ENCODE results near the gene TRAPPC2L. TPM values are rescaled to one million over a fixed set of nuclear protein-coding genes. Genes with fewer than 3 reads are reported as not detected.

Gene TRAPPC2L
- total and polyA plus RNA-seq, 2 donors: 49.1 to 54.1 TPM

- no peak overlapping the region for H3K27ac ChIP-seq (ENCODE audit: low read depth in 1 of 2, low read length in 1 of 2)
- 93% methylated on average over 33 of the region's 33 CpGs for WGBS
- H3K9me3 ChIP-seq (ENCODE audit: control insufficient read depth in 2 of 2, insufficient read depth in 1 of 2, low read length in 1 of 2): peaks cover 0 to 6% of the 10 kb centered on the region in 2 donors
- no peaks in the 10 kb centered on the region for H3K4me1 ChIP-seq (ENCODE audit: control insufficient read depth in 2 of 2, insufficient read depth in 2 of 2, low read length in 2 of 2)
- peaks cover 0 to 24% of the 10 kb centered on the region in 2 donors for H3K36me3 ChIP-seq (ENCODE audit: control insufficient read depth in 2 of 2, insufficient read depth in 2 of 2, low read length in 1 of 2)
- no peak for DNase-seq (ENCODE audit: low read depth in 6 of 9, low spot score in 9 of 9)
- H3K4me3 ChIP-seq (ENCODE audit: low read length in 2 of 2): no peak overlapping the region
- no peaks in the 10 kb centered on the region for H3K27me3 ChIP-seq (ENCODE audit: control insufficient read depth in 2 of 2, insufficient read depth in 1 of 2, low read length in 1 of 2)
These were observed 32.5 kb upstream of the TRAPPC2L start for GRCh38 chr16:88824256-88825077.

- H3K36me3 ChIP-seq (ENCODE audit: control insufficient read depth in 2 of 2, insufficient read depth in 2 of 2, low read length in 1 of 2): peaks cover 0 to 24% of the 10 kb centered on the region in 2 donors
- H3K9me3 ChIP-seq (ENCODE audit: control insufficient read depth in 2 of 2, insufficient read depth in 1 of 2, low read length in 1 of 2): peaks cover 0 to 6% of the 10 kb centered on the region in 2 donors
- 90% methylated on average over 11 of the region's 12 CpGs for WGBS
- H3K4me3 ChIP-seq (ENCODE audit: low read length in 2 of 2): no peak overlapping the region
- no peaks in the 10 kb centered on the region for H3K4me1 ChIP-seq (ENCODE audit: control insufficient read depth in 2 of 2, insufficient read depth in 2 of 2, low read length in 2 of 2)
- no peak for DNase-seq (ENCODE audit: low read depth in 6 of 9, low spot score in 9 of 9)
- no peaks in the 10 kb centered on the region for H3K27me3 ChIP-seq (ENCODE audit: control insufficient read depth in 2 of 2, insufficient read depth in 1 of 2, low read length in 1 of 2)
- H3K27ac ChIP-seq (ENCODE audit: low read depth in 1 of 2, low read length in 1 of 2): no peak overlapping the region
These were observed 31.8 kb upstream of the TRAPPC2L start for GRCh38 chr16:88825146-88825545.

- no peak for DNase-seq (ENCODE audit: low read depth in 6 of 9, low spot score in 9 of 9)
- no peak overlapping the region for H3K4me3 ChIP-seq (ENCODE audit: low read length in 2 of 2)
- no peaks in the 10 kb centered on the region for H3K27me3 ChIP-seq (ENCODE audit: control insufficient read depth in 2 of 2, insufficient read depth in 1 of 2, low read length in 1 of 2)
- no peaks in the 10 kb centered on the region for H3K4me1 ChIP-seq (ENCODE audit: control insufficient read depth in 2 of 2, insufficient read depth in 2 of 2, low read length in 2 of 2)
- H3K9me3 ChIP-seq (ENCODE audit: control insufficient read depth in 2 of 2, insufficient read depth in 1 of 2, low read length in 1 of 2): peaks cover 0 to 6% of the 10 kb centered on the region in 2 donors
- WGBS: 97% methylated on average over 26 of the region's 26 CpGs
- H3K27ac ChIP-seq (ENCODE audit: low read depth in 1 of 2, low read length in 1 of 2): no peak overlapping the region
- peaks cover 0 to 24% of the 10 kb centered on the region in 2 donors for H3K36me3 ChIP-seq (ENCODE audit: control insufficient read depth in 2 of 2, insufficient read depth in 2 of 2, low read length in 1 of 2)
These were observed 30.7 kb upstream of the TRAPPC2L start for GRCh38 chr16:88826070-88826840.

- 98% methylated on average over 21 of the region's 21 CpGs for WGBS
- H3K36me3 ChIP-seq (ENCODE audit: control insufficient read depth in 2 of 2, insufficient read depth in 2 of 2, low read length in 1 of 2): peaks cover 0 to 9% of the 10 kb centered on the region in 2 donors
- no peak overlapping the region for H3K27ac ChIP-seq (ENCODE audit: low read depth in 1 of 2, low read length in 1 of 2)
- H3K4me1 ChIP-seq (ENCODE audit: control insufficient read depth in 2 of 2, insufficient read depth in 2 of 2, low read length in 2 of 2): no peaks in the 10 kb centered on the region
- DNase-seq (ENCODE audit: low read depth in 6 of 9, low spot score in 9 of 9): no peak
- H3K4me3 ChIP-seq (ENCODE audit: low read length in 2 of 2): no peak overlapping the region
- H3K9me3 ChIP-seq (ENCODE audit: control insufficient read depth in 2 of 2, insufficient read depth in 1 of 2, low read length in 1 of 2): peaks cover 0 to 5% of the 10 kb centered on the region in 2 donors
- no peaks in the 10 kb centered on the region for H3K27me3 ChIP-seq (ENCODE audit: control insufficient read depth in 2 of 2, insufficient read depth in 1 of 2, low read length in 1 of 2)
These were observed 29.2 kb upstream of the TRAPPC2L start for GRCh38 chr16:88827727-88828126.

GRCh38 chr16:88828711-88829110 lies 28.2 kb upstream of the TRAPPC2L start:
- H3K27ac ChIP-seq (ENCODE audit: low read depth in 1 of 2, low read length in 1 of 2): no peak overlapping the region
- no peaks in the 10 kb centered on the region for H3K4me1 ChIP-seq (ENCODE audit: control insufficient read depth in 2 of 2, insufficient read depth in 2 of 2, low read length in 2 of 2)
- 96% methylated on average over 24 of the region's 24 CpGs for WGBS
- no peak for DNase-seq (ENCODE audit: low read depth in 6 of 9, low spot score in 9 of 9)
- peaks cover 0 to 7% of the 10 kb centered on the region in 2 donors for H3K36me3 ChIP-seq (ENCODE audit: control insufficient read depth in 2 of 2, insufficient read depth in 2 of 2, low read length in 1 of 2)
- H3K4me3 ChIP-seq (ENCODE audit: low read length in 2 of 2): no peak overlapping the region
- H3K9me3 ChIP-seq (ENCODE audit: control insufficient read depth in 2 of 2, insufficient read depth in 1 of 2, low read length in 1 of 2): no peaks in the 10 kb centered on the region
- no peaks in the 10 kb centered on the region for H3K27me3 ChIP-seq (ENCODE audit: control insufficient read depth in 2 of 2, insufficient read depth in 1 of 2, low read length in 1 of 2)

DNA sequence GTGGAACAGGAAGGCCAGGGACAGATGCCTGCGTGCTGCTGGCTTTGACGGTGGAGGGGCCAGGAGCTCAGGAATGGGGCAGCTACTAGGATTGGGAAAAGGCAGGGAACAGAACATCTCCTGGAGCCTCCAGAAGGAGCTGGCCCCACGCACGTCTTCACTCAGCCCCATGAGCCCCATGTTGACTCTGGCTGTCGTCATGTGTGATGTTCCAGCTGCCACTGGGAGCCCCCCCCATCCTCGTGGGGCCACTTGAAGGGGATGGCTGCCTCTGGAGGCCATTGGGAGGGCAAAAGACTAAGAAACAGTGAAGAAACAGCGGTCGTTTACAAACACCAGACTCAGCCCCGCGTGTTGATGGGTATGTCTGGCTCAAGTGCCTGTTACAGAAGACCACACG lies 26.7 kb upstream of the TRAPPC2L start:
- 93% methylated on average over 11 of the region's 11 CpGs for WGBS
- peaks cover 0 to 7% of the 10 kb centered on the region in 2 donors for H3K36me3 ChIP-seq (ENCODE audit: control insufficient read depth in 2 of 2, insufficient read depth in 2 of 2, low read length in 1 of 2)
- H3K4me3 ChIP-seq (ENCODE audit: low read length in 2 of 2): no peak overlapping the region
- H3K27ac ChIP-seq (ENCODE audit: low read depth in 1 of 2, low read length in 1 of 2): peak overlapping the region in 1 of 2 donors; percentile 5
- no peaks in the 10 kb centered on the region for H3K27me3 ChIP-seq (ENCODE audit: control insufficient read depth in 2 of 2, insufficient read depth in 1 of 2, low read length in 1 of 2)
- no peaks in the 10 kb centered on the region for H3K4me1 ChIP-seq (ENCODE audit: control insufficient read depth in 2 of 2, insufficient read depth in 2 of 2, low read length in 2 of 2)
- no peak for DNase-seq (ENCODE audit: low read depth in 6 of 9, low spot score in 9 of 9)
- H3K9me3 ChIP-seq (ENCODE audit: control insufficient read depth in 2 of 2, insufficient read depth in 1 of 2, low read length in 1 of 2): no peaks in the 10 kb centered on the region

DNA sequence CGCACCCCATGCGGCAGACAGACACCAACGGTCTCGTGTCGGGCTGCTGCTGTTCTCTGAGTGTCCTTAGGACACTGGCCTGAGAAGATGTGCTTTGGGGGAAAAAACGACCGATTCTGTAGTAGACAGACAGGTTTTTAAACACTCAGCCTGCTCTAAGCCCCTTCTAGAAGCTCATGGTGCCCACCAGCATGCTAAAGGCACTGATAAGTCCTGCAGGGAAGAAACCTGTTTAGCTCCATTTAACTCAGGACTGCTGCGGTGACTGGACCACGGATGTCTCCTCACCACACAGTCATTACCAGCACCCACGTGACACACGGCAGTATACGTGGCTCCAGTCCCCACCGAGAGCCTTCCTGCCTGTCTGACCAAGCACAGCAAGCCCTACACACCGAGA lies 26.1 kb upstream of the TRAPPC2L start:
- Histone ChIP-seq H3K4me1 (ENCODE audit: control insufficient read depth in 2 of 2, insufficient read depth in 2 of 2, low read length in 2 of 2) (no peaks in the 10 kb centered on the region), H3K27ac (ENCODE audit: low read depth in 1 of 2, low read length in 1 of 2) (no peak overlapping the region), H3K27me3 (ENCODE audit: control insufficient read depth in 2 of 2, insufficient read depth in 1 of 2, low read length in 1 of 2) (no peaks in the 10 kb centered on the region), H3K9me3 (ENCODE audit: control insufficient read depth in 2 of 2, insufficient read depth in 1 of 2, low read length in 1 of 2) (no peaks in the 10 kb centered on the region), H3K36me3 (ENCODE audit: control insufficient read depth in 2 of 2, insufficient read depth in 2 of 2, low read length in 1 of 2) (peaks cover 0 to 7% of the 10 kb centered on the region in 2 donors), H3K4me3 (ENCODE audit: low read length in 2 of 2) (no peak overlapping the region)
- 98% methylated on average over 14 of the region's 14 CpGs for WGBS
- no peak for DNase-seq (ENCODE audit: low read depth in 6 of 9, low spot score in 9 of 9)

- no peak for DNase-seq (ENCODE audit: low read depth in 6 of 9, low spot score in 9 of 9)
- H3K36me3 ChIP-seq (ENCODE audit: control insufficient read depth in 2 of 2, insufficient read depth in 2 of 2, low read length in 1 of 2): peaks cover 0 to 7% of the 10 kb centered on the region in 2 donors
These were observed 25.1 kb upstream of the TRAPPC2L start for GRCh38 chr16:88831838-88832237.

DNA sequence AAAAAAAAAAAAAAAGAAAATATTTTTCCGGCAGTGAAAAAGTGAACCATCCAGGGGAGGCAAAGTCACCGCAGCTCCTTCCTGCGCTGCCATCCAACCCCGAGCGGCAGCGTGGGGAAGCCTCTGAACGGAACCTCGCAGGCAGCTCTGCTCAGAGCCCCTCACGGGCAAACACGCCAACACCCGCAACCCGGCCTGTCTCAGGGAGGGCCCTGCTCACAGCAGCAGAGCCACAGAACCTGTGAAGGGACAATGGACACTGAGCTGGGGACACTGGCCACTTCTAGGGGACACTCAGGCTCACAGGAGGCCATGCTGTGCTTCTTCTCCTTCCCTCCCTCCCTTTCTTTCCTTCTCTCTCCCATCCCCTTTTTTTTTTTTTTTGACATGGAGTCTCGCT lies 23.8 kb upstream of the TRAPPC2L start:
- Histone ChIP-seq H3K4me3 (ENCODE audit: low read length in 2 of 2) (no peak overlapping the region), H3K27ac (ENCODE audit: low read depth in 1 of 2, low read length in 1 of 2) (no peak overlapping the region), H3K4me1 (ENCODE audit: control insufficient read depth in 2 of 2, insufficient read depth in 2 of 2, low read length in 2 of 2) (no peaks in the 10 kb centered on the region), H3K9me3 (ENCODE audit: control insufficient read depth in 2 of 2, insufficient read depth in 1 of 2, low read length in 1 of 2) (no peaks in the 10 kb centered on the region), H3K36me3 (ENCODE audit: control insufficient read depth in 2 of 2, insufficient read depth in 2 of 2, low read length in 1 of 2) (peaks cover 0 to 3% of the 10 kb centered on the region in 2 donors), H3K27me3 (ENCODE audit: control insufficient read depth in 2 of 2, insufficient read depth in 1 of 2, low read length in 1 of 2) (no peaks in the 10 kb centered on the region)
- WGBS: 96% methylated on average over 13 of the region's 13 CpGs
- no peak for DNase-seq (ENCODE audit: low read depth in 6 of 9, low spot score in 9 of 9)

More at GRCh38 chr16:88831838-88832237, 25.1 kb upstream of the TRAPPC2L start:
- no peak overlapping the region for H3K27ac ChIP-seq (ENCODE audit: low read depth in 1 of 2, low read length in 1 of 2)
- H3K9me3 ChIP-seq (ENCODE audit: control insufficient read depth in 2 of 2, insufficient read depth in 1 of 2, low read length in 1 of 2): no peaks in the 10 kb centered on the region
- no peaks in the 10 kb centered on the region for H3K27me3 ChIP-seq (ENCODE audit: control insufficient read depth in 2 of 2, insufficient read depth in 1 of 2, low read length in 1 of 2)
- WGBS: 94% methylated on average over 13 of the region's 13 CpGs
- H3K4me3 ChIP-seq (ENCODE audit: low read length in 2 of 2): no peak overlapping the region
- H3K4me1 ChIP-seq (ENCODE audit: control insufficient read depth in 2 of 2, insufficient read depth in 2 of 2, low read length in 2 of 2): no peaks in the 10 kb centered on the region

Measured in thymus (tissue), 11 donors.